ENCODE measurements around the gene VPS25.
"Not testable (repeated sequence)": the region's sequence is repeated elsewhere in the genome, so short reads cannot be mapped to it uniquely, and the experiment has no call there.

Gene VPS25

DNA sequence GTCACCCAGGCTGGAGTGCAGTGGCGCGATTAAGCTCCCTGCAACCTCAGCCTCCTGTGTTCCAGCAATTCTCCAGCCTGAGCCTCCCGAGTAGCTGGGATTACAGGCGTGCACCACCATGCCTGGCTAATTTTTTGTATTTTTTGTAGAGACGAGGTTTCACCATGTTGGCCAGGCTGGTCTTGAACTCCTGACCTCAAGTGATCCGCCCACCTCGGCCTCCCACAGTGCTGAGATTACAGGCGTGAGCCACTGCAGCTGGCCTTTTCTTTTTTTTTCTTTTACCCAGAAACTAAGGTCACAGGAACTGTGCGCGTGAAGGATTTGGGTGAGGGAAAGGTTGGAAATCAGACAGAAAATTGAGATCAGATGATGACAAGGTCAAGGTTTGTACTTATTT lies 3.3 kb upstream of the VPS25 start:
- not testable (repeated sequence) for DNase-seq

DNA sequence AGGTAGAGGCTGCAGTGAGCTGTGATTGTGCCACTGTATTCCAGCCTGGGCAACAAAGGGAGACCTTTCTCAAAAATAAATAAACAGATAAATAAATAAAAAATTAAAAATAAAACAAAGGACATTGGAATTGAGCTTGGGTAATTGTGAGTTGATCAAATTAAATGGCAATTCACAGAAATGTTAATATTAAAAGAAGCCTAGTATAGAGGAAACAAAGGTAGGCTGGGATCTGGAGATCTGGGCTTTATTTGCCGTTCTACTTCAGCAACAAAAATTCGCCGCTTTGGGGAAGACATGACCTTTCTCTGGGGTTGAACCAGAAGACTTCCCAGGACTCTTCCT lies 332 bp upstream of the VPS25 start:
- DNase-seq: no peak

DNA sequence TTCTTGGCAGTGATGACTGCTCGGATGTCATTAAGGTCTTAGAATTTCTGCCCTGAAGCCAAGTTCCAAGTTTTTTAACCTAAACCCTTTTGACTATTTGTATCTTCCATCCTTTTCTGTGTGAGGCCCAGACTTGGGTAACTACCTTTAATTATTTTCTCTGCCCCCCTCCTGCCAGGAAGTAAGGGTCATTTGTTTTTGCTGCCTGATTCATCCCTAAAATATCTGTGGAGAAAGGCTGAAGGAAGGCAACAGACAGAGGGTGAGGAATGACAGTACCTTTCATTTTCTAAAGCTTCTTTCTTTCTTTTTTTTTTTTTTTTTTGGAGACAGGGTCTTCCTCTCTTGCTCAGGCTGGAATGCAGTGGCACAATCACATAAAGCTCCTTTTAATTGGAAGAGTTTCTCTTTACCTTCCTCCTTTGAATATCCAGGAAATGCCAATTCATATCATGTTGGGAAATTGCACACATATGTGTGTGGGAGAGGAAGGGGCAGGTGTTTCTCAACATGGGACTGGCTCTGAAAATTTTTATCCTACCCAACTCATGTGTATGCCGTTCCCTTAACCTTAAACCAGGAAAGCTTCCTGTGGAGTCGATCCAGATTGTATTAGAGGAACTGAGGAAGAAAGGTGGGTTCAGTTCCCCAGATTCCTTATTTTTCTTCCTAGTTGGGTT lies 957 bp downstream of the VPS25 start:
- no peak for DNase-seq

DNA sequence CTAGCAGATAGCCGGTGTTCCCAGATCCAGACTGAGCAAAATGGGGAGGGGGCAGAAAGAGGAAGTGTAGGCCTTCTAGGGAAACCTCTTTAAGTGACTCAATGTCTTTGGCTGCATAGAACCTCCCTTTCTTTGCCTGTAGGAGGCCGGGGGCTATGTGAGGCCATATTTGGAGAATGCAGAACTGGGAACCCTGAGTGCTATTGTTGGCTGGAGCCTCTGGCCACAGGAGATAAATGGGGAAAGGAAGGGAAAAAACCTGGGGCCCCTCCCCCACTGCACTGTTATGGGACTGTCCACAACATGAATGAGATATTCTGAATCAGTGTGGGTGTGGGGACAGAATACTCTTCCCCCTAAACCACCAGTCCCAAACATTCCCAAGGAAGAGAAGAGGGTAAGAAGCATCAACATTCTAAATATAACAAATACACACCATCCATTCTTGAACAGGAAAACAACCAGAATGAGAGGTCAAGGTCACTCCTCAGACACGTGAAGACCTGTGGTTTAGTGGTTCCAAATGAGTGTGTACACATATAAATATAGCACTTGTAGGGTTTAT lies 2.4 kb downstream of the VPS25 start:
- DNase-seq: no peak

DNA sequence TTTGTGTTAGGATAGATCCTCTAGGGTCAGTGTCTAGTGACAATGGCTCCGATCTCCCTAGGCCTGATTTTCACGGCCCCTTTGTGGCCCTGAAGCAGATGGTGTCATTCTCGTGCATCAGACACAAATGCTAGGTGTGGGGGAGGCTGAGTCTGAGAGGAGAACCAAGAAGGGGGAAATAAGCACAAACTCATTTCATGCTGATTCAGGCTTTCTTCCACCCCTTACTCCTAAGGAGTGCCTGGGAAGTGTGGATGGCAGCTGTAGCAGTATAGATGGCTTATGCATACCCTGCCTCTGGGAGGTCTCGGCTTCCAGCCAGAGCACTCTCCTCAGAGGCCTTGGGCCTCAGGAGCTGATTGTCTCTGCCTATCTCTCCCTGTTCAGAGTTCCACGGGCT lies 5.3 kb downstream of the VPS25 start:
- no peak for DNase-seq

DNA sequence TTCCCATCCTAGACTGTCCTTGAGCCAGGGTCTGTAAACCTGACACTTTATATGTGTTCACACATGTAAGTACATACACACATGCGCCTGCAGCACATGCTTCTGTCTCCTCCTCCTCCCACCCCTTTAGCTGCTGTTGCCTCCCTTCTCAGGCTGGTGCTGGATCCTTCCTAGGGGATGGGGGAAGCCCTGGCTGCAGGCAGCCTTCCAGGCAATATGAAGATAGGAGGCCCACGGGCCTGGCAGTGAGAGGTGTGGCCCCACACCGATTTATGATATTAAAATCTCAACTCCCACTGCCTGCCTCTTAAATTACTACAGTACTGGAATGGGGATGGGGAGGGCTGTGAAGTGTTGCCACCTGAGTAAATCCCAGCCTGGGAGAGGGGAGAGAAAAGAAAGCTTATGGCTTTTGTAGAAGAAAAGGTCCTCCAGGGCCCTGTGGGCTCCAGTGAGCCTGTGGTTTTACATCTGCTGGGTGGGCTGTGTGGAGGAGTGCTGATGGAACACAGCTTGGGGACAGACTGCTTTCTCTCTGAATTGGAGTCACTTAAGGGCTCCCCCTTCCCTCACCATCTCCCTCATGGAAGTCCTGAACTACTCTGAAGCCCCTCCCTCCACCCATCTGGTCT lies 6.2 kb downstream of the VPS25 start:
- no peak for DNase-seq

DNA sequence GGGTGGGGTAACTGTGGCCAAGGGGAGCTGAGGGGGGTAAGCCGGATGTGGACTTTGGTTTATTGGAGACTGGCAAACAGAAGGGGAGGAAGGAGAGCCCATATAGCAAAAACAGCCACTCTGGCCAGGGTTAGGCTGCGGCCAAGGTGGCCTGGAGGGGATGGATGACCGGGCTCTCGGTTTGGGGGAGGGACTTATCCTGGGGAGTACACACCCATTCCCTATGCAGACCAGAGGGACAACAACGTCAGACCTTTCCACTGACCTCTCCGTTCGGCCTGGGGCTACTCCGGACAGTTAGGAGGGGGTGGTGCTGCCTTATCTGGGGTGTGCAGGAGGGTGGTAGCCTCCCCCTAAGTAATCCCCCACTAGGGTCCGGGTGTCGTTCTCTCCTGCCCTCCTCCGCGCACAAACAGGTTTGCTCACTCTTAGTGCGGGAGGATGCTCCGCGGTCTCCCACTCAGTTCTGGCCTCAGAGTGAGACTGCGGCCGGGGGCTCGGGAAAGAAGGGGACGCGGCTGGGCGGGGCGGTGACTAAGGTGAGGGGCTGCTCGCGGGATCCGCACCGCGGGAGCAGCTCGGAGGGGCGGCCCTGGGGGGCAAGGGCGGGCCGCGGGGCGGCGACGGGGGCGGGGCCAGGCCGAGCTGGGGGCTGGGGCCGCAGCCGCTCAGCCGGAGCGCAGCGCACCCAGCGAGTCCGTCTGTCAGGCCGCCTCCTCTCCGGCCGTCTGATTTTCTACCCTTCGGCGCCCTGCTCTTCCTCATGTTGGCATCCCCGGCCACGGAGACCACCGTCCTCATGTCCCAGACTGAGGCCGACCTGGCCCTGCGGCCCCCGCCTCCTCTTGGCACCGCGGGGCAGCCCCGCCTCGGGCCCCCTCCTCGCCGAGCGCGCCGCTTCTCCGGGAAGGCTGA lies 6.9 kb downstream of the VPS25 start, which contains the start of gene WNK4:
Gene WNK4 (plus strand): TSS at position 675 of the 915 bp plus-strand sequence. CDS start 89 bp downstream, at position 764.
- DNase-seq: no peak

DNA sequence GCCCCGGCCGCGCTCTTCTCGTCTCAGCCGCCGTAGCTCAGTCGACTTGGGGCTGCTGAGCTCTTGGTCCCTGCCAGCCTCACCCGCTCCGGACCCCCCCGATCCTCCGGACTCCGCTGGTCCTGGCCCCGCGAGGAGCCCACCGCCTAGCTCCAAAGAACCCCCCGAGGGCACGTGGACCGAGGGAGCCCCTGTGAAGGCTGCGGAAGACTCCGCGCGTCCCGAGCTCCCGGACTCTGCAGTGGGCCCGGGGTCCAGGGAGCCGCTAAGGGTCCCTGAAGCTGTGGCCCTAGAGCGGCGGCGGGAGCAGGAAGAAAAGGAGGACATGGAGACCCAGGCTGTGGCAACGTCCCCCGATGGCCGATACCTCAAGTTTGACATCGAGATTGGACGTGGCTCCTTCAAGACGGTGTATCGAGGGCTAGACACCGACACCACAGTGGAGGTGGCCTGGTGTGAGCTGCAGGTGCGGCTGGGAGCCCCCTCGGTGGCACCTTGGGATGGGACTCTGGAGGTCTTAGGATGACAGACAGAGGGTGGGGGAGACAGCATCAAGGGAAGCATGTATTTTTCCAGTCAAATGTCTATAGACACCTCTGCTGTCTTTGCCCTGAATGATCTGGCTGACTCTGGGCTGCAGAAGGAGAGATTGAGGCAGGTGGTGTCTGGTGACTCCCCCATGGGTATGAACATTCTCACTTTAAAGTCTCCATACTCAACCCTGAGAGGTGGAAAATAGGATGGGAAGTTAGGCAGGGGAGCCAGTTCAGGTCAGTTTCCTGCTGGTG lies 7.8 kb downstream of the VPS25 start:
- no peak for DNase-seq

DNA sequence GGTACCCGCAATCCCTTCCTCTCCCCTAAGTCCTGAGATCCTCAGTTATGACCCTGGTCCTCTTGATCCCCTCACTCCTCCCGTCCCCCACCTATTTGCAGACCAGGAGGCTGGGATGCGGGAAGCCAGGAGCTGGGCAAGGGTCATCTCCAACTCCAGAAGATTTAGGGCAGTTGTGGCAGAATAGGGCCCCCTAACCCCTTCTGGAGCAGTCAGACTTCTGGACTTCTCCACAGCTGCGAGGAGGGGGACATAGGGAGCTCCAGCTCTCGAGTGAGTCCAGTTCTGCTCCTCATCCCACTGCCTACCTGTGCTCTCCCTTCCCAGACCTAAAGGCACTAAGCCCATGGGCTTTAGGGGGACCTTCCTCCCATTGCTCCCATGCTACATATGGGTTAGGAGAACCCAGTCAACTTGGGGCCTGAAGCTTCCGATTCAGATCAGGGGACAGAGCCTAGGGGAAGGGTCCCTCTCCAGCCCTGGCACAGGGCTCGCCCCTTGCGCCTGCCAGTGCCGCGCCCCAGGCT lies 8.5 kb downstream of the VPS25 start:
- DNase-seq: no peak

DNA sequence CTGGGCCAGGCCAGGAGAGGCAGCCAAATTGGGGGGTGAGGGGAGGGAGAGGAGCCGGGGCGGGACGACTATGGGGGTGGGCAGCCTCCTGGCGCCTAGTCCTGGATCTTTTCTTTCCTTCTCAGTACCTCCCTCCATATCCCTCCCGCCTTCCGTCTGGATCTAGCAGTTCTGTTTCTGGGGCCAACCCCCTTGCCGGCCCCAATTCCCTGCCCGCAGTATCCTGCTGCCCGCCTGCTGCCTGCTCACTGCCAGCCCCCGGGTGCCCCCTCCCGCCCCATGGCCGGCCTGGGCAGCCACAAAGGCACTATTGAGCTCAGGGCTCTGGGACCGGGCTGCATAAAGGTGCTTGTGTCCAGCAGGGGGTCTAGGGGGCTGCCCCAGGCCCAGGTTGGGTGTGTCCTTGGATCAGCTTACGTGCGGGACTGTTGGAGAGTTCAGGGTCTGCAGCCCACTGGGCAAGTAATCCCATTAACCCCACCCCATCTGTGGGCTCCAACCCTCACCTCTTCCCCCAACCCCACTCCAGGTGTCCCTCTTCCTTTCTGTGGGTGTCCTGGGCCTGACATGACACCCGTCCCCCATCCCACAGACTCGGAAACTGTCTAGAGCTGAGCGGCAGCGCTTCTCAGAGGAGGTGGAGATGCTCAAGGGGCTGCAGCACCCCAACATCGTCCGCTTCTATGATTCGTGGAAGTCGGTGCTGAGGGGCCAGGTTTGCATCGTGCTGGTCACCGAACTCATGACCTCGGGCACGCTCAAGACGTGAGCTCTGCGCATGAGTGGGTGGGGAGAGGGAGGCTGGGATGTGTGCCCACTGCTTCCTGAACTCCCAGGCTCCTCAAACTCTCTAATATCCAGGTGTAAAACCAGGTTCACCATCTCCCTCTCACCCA lies 9.2 kb downstream of the VPS25 start:
- no peak for DNase-seq

DNA sequence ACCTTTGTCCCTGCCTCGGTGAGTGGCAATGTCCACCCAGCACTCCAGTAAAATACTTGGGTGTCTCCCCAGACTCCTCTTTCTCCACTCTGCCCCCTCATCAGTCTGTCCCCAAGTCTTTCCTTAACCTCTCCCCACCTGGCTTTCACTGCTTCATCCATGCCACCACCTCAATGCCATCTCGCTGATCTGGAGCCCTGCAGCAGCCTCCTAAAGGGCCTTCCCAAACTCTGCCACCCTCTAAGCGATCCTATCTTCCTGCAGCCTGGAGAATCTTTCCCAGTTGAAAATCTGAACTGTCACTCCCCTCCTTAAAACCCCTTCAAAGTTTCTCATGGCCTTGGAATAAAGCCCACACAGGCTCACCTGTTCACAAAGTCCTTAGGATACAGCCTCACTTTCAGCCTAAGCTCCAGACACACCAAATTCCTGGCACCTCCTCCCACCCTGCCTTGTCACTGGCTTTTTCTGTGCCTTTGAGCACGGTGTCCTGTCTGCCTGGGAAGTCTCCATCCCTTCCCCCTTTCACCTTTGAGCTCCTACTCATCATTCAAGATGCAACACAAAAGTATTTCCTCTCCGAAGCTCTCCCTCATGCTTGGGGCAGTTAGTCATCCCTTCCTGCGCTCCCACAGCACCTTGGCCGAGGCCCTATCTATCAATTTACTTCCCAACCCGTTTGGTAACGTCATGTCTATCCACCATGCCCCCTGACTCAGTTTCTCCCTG lies 10.0 kb downstream of the VPS25 start:
- no peak for DNase-seq

DNA sequence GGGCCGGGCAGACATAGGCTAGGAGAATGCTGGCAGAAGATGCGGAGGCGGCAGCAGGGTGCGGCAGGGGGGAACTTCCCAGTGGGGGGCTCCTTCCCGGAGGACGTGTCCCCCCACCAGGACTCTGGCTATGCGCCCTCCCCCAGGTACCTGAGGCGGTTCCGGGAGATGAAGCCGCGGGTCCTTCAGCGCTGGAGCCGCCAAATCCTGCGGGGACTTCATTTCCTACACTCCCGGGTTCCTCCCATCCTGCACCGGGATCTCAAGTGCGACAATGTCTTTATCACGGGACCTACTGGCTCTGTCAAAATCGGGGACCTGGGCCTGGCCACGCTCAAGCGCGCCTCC lies 10.5 kb downstream of the VPS25 start:
- DNase-seq: no peak

DNA sequence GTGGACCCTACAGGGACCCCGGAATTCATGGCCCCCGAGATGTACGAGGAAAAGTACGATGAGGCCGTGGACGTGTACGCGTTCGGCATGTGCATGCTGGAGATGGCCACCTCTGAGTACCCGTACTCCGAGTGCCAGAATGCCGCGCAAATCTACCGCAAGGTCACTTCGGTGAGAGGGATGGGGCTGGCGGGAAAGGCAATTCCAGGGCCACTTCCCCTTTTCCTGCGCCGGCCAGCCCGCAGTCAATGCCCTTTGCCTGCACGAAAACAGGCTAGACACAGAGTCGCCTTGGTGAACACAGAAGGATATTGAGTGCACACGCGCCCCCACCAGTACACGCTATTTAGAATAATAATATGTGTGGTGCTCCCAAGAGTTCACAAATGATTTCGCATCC lies 11.2 kb downstream of the VPS25 start:
- DNase-seq: no peak

DNA sequence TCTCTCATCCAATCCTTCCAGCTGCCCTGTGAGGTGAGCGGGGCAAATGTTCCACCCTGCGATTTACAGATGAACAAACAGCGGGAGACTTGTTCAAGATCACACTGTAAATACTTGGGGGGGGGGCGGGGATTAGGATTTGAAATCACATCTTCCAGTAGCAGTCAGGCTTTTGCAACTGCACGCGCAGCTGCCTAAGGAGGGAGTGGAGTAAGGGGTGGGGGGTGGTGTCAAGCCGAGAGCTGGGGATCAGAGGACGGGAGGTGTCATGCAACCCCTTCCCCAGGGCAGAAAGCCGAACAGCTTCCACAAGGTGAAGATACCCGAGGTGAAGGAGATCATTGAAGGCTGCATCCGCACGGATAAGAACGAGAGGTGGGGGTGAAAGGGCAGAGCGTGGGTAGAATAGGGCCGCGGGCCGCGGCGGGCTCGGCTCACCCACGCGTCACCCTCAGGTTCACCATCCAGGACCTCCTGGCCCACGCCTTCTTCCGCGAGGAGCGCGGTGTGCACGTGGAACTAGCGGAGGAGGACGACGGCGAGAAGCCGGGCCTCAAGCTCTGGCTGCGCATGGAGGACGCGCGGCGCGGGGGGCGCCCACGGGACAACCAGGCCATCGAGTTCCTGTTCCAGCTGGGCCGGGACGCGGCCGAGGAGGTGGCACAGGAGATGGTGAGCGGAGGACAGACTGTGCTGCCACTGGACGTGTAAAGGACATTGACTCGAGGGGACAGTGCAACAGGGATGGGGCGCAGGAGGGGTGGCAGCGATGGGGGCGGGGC lies 11.8 kb downstream of the VPS25 start:
- DNase-seq: no peak

DNA sequence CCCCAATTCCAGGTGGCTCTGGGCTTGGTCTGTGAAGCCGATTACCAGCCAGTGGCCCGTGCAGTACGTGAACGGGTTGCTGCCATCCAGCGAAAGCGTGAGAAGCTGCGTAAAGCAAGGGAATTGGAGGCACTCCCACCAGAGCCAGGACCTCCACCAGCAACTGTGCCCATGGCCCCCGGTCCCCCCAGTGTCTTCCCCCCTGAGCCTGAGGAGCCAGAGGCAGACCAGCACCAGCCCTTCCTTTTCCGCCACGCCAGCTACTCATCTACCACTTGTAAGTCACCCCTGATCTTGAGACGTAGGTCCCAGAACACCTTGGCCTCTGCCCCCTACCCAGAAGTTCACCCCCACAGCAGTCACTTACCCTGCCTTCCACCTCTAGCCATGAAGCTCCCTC lies 14.0 kb downstream of the VPS25 start:
- DNase-seq: no peak

DNA sequence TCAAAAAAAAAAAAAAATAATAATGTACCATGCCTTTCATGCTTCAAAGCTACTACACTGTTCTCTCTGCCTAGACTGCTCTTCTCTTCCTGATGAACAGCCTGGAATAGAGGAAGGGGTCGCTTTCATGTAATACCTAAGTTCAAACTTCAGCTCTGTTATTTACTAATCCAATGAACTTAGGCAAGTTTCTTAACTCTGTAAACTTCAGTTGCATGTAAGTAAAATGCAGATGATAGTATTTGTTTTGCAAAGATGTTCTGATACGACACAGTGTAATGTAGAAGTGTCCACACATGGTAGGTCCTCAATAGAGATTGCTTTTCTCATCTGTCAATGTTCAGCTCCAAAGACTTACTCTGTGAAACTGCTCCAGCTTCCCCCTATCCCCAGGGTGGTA lies 18.7 kb downstream of the VPS25 start:
- DNase-seq: no peak

DNA sequence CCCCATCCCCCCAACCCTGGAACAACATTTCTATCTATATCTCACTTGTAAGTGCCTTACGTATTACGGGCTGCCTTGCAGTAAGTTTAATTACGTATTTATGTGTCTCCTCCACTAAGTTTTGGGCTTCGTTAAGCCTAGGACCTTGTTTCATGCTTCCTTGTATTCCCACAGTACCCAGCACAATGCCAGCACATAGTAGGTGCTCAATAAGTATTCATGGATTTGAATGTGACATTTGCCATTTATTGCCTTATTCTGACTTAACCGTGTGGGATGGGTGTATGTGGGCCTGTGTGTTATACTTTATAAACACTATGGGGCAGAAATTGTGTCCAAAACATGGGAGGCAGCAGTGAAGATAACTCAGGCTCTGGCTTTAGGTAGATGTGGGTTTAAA lies 19.3 kb downstream of the VPS25 start:
- DNase-seq: no peak

DNA sequence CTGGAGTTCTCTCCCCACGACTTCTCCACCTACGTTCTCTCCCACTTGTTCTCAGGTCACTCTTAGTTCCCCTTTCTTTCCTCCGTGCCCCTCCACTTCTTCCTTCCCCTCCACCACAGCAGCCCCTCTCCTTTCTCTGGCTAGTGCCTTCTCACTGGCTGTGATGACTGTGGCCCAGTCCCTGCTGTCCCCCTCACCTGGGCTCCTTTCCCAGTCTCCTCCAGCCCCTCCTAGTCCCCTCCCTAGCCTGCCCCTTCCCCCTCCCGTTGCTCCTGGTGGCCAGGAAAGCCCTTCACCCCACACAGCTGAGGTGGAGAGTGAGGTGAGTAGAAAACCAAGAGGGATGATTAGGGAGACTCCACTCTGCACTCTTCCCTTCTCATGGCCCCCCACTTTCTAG lies 21.8 kb downstream of the VPS25 start:
- DNase-seq: no peak

DNA sequence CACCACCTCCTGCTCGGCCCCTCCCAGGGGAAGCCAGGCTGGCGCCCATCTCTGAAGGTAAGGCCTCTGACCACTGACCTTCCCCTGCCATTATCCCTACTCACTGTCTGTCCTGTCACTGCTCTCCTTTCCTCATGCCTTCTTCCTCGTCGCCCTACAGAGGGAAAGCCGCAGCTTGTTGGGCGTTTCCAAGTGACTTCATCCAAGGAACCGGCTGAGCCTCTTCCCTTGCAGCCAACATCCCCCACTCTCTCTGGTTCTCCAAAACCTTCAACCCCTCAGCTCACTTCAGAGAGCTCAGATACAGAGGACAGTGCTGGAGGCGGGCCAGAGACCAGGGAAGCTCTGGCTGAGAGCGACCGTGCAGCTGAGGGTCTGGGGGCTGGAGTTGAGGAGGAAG lies 22.2 kb downstream of the VPS25 start:
- no peak for DNase-seq
